HG03469 (cell line): ENCODE data around the gene BBS9.
"Not testable (repeated sequence)": the region's sequence is repeated elsewhere in the genome, so short reads cannot be mapped to it uniquely, and the experiment has no call there.

Experiments
- ATAC-seq: cut with Tn5 transposase; IDR thresholded peaks from one replicate; pipeline ENCODE4 v1.9.1; 2021; ENCODE audit warnings: mild to moderate bottlenecking, moderate library complexity, moderate number of reproducible peaks; ENCODE audit not compliant: unreplicated experiment

Gene BBS9

DNA sequence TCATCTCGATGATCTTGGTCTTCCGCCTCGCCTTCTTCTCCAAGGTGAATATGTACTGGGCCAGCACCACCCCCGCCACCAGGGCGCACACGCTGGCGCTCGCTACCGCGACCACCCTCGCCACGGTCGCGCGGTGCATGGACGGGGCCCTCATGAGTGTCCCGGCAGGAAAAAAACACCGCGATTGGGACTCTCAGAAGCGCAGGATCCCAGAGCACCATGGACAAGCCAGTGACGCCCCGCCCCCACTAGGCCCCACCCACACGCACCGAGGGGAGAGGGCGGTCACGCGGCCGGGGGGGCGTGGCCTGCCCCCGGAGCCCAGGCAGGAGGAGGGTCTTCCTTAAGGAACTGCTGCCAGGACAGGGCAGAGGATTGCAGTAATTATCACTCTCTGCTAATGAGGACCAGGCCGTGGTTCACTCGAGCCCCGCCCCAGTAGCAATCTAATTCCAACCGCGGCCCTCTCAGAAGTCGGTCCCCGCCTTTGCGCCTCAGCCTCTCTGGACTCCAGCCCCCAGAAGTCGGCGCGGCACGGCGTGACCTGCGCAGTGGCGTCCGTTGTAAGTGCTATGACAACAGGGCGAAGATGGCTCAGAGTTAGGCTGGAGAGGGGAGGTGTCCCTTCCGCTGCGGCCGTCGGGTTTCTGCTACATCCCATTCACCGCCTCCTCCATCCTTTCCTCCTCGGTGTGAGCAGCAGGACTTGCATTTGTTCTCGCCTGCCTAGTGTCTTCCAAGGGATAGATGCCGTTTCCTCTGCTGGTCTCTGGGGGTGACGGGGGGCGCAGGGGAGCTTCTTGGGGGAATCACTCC lies at the start of gene BBS9:
BBS9 (plus strand) TSS at position 575 of the 816 bp plus-strand sequence. CDS start 16,689 bp downstream, outside the sequence.
- ATAC-seq: peak; percentile 100

GRCh38 chr7:33079763-33080690 lies 49.3 kb upstream of the BBS9 start:
- no peak for ATAC-seq

DNA sequence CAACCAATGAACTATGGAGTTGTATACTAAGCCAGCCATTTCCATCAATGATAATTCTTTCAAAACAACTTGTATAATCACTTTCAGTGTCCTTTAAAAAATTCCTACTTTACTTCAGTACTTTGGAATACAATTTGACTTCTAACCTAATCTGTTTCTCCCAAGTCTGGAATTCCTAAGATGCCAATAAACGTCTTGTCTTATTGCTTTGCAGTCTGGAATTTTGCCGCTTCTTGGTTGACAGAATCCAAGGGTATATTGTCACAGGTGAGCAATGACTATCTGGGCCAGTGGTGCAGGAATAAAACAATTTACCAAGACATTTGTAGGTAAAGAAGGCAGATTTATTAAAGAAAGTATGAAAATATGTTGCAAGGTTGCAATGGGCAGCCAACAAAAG lies 42.0 kb upstream of the BBS9 start:
- no peak for ATAC-seq

DNA sequence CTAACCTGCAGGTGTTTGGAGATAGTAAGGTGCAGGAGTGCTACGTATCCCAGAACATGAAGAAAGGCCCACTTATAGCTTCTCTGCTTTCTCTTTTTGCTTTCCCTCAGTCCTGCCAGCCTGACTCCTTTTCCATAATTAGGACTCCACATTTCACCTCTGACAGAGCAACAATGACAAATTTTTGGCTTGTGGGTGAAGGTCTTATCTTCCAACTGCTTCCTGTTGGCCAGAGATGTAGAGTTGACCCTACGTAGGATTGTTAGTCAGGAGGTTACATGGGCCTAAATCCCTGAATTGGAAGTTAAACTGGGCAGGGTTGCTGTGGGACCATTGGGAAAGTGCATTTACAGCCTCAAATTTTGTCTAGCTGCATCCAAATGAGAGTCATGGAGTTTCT lies 41.5 kb upstream of the BBS9 start:
- ATAC-seq: no peak

GRCh38 chr7:33089142-33089541 lies 40.2 kb upstream of the BBS9 start:
- ATAC-seq: no peak

DNA sequence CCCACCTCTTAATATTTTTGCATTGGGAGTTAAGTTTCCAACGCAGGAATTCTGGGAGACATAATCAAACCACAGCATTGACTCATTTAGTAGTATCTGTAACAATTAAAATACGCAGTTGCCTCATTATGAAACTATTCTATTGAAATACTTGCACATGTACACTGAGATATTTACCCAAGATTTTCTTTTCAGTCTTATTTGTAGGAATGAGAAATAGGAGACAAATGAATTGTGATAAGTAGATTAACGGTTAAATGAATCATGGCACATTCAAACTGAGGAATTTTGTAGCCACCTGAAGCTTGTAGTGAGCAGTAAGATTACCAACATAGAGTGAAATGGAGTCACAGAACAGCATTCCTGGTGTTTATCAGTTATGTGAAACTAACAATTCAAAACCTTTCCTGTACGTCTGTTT lies 38.2 kb upstream of the BBS9 start:
- no peak for ATAC-seq

- no peak for ATAC-seq
Observed at GRCh38 chr7:33091641-33092191, 37.6 kb upstream of the BBS9 start.

- ATAC-seq: no peak
Observed at GRCh38 chr7:33093266-33093665, 36.1 kb upstream of the BBS9 start.

DNA sequence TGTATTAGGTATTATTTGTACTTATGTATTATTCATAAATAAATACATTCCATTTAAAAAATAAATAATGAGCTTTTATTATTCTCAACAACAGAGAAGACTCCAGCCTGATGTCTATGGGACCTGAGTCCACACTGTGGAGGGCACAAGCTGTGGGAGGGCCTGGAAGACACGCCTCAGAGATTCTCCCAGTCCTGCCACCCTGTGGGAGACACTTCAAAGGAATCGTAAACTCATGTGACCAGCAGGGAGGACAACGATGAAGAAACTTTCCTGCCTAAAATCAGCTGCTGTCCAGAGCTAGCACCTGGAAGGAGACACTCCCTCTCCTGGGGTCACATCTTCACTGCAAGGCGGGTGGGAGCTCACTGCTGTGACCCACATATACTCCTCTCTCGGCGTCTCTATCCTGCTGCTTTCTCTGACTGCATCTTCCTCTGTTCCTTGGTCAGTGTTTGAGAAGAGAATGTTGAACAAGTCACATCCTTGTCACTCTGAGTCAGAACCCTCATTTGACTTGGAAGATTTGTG lies 34.6 kb upstream of the BBS9 start:
- not testable (repeated sequence) for ATAC-seq

DNA sequence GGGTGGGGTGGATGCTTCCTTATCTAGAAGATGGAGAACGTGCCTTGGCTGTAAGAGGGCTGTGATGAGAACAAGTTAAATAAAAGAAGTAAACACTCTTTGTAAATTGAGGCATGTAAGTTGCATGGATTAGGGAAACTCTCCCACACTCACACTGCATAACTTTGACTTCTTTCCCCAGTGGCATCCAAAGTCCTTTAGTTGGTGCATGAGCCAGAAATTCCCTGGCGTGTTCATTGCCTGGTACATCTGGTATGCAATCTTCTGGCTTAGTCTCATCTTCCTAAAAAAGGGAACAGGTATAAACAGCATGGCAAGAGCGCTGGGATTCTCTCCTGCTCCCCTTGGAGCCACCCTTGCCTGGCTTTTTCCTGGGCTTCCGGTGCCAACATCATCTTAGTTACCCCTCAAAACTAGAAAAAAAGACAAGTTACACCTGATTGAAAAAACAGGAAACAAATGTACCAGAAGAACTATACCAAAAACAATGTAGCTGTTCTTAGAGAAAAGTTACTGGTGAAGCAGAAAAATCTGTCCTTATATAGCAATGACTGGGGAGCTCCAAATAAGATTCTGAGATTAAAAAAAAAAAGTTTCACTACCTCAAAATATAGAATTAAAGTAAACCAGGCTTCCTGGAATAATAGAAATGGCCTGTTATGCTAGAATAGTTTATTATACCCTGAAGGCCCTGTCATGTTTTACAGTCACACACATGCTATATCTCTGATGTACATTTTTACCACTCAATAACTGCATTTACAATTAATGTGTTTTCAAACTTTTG lies 30.0 kb upstream of the BBS9 start:
- ATAC-seq: no peak

DNA sequence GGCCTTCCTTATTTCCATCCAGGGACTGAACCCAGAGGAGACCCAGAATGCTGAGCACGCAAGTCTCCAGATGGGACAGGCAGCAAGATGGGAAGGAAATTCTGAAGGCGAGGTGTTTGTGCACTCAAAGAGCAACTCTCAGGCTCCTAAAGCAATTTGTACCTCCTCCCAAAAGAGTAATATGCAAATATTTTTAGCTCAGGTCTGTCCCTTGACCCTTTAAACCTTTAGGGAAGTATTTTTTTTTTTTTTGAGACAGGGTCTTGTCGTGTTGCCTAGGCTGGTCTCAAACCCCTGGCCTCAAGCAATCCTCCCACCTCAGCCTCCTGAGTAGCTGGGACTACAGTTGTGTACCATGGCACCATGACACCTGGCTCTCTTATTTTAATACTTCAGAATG lies 28.6 kb upstream of the BBS9 start:
- no peak for ATAC-seq

DNA sequence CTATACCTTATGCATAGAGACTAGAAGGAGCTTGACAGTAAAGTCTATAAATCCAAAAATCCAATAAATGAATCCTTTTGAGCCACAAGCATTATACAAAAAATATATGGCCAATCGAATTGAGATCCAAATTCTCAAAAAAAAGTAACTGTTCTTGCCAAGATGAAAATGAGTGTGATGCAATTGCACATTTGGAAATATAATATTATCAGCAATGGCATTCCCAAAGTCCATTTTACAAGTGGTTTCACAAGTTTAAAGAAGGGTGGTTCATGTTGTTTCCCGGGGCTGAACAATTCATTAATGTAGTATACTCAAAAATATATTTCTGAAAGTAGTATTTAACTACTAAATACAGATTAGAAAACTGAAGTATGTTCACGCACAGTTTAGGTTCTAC lies 27.5 kb upstream of the BBS9 start:
- ATAC-seq: no peak

DNA sequence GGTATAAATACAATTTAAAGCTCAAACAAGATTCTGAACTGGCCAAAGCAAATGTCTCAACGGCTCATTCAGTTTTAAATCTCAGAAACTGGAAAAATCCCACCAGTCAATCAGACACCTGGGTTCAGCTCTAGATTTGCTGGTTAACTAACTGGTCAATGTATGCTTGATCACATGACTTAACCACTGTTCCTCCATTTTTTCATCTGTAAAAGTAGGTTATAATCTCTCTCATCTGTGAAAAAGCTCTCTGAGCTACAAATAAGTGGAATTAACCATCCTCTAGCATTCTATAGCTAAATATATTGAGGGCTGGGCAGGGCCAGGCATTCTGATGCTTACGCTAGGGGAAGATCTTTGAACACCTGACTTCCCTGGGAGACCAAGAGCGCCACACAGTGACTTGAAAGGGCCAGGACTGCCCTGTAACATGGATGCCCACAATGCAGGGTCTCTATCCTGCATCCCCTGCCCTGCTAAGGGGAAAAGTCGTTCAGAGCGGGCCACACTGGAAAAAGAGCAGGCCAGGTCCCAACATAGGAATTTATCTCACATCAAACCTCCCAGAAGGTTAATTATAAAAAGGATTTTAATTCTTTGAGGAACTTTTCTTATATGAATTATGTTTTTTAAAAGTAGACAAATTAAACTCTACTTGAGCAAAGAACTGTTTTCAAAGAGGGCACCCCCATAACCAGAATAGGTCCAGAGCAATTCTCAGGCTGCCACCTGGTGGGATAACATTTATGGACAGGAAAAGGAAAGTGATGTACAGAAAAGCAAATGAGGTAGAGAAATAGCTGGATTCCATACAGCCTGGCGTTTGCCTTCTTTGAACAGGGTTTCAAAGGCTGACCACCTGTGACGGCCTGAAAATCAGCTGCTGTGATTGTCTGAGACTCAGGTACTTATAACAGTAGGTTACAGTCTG lies 22.0 kb upstream of the BBS9 start:
- ATAC-seq: peak; percentile 29

- ATAC-seq: peak; percentile 8
Observed at GRCh38 chr7:33108554-33109004, 20.8 kb upstream of the BBS9 start.

GRCh38 chr7:33109005-33109757 lies 20.2 kb upstream of the BBS9 start, which contains the start of gene RP9:
RP9 (minus strand) TSS chr7:33109404; CDS start chr7:33109372, 32 bp downstream.
- ATAC-seq: peak; percentile 73

DNA sequence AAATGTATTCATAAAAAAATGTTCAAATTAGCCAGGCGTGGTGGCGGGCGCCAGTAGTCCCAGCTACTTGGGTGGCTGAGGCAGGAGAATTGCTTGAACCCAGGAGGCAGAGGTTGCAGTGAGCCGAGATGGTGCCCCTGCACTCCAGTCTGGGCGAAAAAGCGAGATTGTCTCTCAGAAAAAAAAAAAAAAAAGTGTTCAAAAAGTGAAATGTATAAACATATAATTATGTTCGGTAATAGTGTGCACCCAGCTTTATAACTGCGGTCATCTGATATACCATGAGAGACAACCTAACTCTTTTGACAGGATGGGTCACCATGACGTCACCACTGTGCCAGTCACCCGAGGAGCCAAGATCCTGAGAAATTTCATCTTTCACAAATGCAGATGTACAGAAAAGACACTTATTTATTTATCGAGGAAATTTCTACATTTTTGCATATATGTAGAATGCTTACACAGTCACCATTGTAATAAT lies 19.6 kb upstream of the BBS9 start:
- ATAC-seq: no peak

DNA sequence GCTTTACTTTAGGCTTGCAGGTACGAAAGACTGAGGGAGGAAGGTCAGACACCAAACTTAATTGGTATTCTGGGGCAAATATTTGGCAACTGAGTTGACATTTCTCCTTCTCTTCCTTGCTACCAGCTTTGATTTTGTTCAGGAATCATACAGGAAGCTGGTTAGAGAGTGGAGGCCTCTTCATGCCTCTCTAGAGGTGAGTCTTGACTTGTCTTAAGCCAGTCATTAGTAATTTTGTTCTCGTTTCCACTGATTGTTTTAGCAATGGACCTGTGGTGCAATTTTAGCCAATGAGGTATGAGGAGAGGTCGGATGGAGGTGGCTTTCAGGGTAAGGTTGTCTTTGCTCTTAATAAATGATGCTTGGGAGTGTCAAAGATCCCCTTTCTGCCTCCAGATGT lies 17.8 kb upstream of the BBS9 start:
- no peak for ATAC-seq

- ATAC-seq: no peak
Observed at GRCh38 chr7:33114976-33115375, 14.4 kb upstream of the BBS9 start.
